ENCODE measurements around the gene CRABP2.

CRABP2 gene

DNA sequence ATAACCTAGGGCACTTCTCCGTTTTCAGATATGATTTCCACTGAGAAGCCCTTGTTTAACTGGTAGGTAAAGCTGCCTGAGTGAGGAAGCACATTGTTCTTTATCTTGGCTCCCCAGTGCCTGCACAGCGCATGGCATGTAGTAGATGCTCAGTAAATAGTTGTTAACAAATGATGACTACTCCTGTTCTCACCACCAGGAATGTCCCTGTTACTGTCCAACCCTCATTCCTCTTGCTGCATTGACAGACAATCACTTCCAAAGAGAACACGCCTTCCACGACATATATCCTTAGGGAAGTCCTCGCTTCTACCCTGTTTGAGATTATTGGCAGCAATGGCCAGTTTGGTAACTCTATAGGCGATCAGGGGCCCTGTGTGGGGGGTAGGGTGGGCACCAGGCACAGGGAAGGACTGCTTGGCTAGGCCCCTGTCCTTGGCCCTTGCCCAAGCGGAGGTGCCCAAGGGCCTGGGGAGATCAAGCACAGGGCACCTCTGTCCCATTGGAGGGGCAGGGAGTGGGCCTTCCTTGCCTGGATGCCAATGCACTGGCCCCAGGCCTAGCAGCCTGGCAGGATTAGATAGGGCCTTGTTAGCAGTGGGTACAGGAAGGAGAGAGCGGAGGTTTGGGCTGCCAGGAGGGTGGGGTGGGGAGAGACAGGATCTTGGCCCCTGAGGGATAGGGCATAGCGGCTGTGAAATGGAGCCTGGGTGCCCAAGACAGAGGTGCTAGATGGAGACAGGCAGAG, 38.3 kb downstream of the CRABP2 start:
- no peak for DNase-seq

DNA sequence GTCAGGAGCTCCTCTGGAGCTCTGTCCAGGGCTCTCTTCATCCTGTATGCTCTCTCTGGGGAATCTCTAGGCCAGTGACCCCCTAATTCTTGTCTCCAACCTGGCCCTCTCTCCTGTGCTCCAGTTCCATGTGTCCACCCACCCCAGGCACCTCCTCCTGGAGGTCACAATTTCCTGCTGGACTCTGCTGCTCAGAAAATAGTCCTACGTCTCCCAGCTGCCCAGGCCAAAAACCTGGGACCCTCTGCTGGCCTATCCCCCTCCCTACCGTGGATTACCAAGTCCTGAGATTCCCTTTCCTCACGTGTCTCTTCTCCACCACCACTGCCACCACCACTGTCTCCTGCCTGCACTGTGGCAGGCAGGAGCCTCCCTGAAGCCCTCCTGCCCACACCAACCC, 39.8 kb downstream of the CRABP2 start:
- no peak for DNase-seq

DNA sequence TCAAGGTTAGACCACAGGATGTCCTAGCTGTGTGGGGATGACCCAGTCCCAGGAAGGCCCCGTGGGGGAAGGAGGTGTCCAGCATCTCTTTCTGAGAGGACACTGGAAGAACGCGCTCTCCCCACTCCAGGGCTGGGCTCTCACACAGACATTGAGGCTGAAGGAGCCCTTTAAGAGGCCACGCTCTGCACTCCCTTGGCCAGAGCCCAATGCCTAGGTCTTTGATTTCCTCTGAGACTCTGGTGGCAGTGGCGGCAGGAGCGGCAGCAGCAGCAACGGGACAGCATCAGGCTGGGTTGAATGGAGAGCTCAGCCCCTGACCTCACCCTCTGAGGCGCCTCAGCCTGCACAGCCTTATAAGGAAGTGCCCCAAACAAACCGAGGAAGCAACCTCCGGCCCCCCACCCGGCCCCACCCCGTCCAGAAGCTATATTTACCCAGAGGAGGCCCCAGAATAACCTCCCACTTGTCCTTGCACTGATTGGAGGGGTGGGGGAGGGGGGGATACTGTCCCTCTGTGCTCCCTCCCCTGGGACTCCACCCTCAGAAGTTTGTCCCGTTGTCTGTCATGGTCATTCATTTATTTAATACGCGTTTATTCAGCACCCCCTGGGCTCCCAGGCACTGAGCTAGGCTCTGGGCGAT, 40.5 kb downstream of the CRABP2 start:
- no peak for DNase-seq

DNA sequence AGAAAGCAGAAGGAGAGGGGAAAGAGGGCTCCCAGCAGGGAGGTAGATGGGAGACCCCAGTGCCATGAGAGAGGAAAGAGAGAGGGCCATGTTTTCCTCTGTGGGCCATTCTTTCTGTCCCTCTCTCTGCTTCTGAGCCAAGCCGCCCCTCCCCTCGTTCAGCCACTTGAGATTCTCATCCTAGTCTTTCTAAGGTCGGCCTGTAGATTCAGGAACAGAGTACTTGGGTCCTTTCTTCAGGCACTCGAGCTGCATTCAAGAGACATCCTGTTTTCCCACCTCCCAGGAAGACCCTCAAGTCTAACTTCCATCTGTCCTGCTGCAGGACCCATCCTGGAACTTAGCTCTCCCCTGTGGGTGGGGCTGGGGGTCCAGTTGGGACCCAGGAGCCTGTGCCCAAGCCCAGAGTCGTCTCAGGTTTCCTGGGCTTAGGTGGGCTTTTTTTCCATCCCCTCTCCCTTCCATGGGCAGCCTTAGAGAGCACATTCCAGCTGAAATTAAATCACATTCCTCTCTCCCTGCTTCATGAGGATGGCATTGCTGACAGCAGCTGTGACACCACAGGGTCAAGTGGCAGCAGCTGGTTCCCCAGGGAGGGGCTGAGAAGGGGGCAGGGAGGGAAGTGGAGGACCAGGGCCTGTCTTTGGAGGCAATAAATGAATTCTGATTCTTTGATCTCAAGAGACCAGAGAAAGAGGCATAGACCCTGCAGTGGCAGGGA, 41.2 kb downstream of the CRABP2 start:
- no peak for DNase-seq

DNA sequence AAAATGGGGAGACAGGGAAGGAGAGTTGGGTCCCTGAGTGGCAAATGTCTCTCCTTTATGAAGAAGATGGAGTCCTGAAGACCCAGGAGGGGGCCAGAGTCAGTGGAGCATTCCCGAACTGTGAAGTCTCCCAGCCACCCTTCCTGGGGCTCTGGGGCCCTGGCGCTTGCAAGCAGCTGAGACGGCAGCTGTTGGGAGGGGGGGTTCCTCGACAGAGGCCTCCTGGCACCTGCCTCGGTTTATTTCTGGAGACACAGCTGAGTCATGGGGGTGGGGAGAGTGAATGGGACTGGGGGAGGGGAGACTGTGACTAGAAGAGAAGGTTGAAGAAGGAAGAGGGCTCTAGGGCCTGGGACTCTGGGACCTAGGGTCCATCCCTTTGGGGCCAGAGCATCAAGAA, 42.2 kb downstream of the CRABP2 start:
- no peak for DNase-seq

DNA sequence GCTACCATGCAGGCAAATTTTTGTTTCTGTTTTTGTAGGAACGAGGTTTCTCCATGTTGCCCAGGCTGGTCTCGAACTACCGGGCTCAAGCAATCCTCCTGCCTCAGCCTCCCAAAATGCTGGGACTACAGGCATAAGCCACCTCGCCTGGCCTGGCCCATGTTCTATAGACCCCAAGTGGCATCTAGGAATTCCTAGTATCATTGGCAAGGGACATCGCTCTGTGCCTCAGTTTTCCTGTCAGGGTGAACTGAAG, 42.7 kb downstream of the CRABP2 start:
- no peak for DNase-seq

GRCh38 chr1:156662005-156662799, 43.2 kb downstream of the CRABP2 start:
- DNase-seq, result no peak

- no peak for DNase-seq
These were observed 44.7 kb downstream of the CRABP2 start for GRCh38 chr1:156660752-156661112.

DNA sequence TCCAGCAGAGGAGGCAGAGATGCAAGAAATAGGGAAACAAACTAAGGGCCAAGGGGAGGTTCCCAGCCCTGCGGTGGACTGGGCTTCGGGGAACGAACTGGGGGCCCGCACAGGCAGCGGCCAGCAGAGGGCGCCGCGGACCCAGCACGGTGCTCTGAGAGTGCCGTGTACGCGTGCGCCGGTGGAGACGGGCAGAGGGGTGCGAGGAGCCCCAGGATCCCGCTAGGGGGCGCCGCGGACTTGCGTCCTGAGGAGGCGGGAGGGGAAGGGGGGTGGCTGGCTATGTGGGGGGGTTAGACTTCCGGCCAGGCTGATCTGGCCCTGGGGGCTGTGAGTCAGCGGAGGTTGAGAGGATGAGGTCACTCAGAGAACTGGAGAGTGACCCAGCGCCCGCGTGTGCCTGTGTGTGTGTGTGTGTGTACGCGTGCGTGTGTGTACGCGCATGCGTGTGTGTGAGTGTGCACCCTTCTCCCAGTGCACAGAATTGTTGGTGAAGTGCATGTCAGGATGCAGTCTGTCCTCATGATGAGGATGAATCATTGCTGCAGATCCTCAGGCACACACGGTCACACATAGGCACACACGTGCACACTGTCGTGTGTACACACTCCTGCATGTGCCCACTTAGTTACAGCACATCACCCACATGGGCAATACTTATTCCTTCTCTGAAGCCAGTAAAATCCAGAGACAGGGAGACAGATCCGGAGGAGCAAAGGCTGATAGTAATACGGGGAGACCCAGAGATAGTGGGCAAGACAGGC, 45.2 kb downstream of the CRABP2 start:
- peak; percentile 95 for DNase-seq

- no peak for DNase-seq
These were observed 45.8 kb downstream of the CRABP2 start for GRCh38 chr1:156659661-156659987.

GRCh38 chr1:156658945-156659574, 46.3 kb downstream of the CRABP2 start:
- no peak for DNase-seq

DNA sequence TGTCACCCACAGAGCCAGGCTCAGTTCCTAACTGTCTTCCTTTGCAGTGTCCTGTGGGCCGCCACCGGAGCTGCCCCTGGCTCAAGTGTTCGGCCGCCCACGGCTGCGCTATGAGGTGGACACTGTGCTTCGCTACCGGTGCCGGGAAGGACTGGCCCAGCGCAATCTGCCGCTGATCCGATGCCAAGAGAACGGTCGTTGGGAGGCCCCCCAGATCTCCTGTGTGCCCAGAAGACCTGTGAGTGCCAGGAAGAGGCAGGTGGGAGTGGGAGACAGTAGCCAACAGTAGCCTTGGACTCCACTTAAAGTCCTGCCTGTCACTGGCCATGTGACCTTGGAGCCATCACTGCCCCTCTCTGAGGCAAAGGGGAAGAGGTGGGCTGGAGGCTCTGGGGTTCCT, 46.9 kb downstream of the CRABP2 start:
- DNase-seq, result no peak

- no peak for DNase-seq
These were observed 47.6 kb downstream of the CRABP2 start for GRCh38 chr1:156657741-156658319.

- peak; percentile 35 for DNase-seq
These were observed 48.3 kb downstream of the CRABP2 start for GRCh38 chr1:156656806-156657740.

DNA sequence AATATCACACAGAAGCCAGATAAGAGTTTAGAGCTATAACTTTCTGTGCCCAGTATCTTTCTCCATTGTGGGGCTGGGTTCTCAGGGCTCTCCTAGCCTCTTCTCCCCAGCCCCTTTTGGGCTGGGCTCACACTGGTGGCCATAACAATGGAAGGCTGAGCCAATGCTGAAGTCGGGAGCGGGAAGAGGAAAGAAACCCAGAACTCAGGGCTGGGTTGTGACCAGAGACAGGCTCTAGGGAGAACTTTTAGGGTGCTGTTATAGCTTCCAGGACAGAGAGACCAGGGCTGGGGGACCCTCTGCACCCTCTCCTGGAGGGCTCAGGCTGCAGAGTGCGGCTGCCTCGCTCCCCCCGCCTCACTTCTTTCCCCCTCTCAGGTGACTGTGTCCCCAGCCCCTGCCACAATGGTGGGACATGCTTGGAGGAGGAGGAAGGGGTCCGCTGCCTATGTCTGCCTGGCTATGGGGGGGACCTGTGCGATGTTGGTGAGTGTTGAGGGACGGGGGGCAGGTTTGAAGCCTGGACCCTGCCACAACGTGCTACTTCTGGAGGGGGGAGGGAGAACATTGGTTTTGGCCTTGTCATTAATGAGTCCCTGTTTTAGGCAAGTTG, 49.4 kb downstream of the CRABP2 start:
- DNase-seq, result no peak

- DNase-seq, result no peak
These were observed 50.1 kb downstream of the CRABP2 start for GRCh38 chr1:156655151-156655903.

DNA sequence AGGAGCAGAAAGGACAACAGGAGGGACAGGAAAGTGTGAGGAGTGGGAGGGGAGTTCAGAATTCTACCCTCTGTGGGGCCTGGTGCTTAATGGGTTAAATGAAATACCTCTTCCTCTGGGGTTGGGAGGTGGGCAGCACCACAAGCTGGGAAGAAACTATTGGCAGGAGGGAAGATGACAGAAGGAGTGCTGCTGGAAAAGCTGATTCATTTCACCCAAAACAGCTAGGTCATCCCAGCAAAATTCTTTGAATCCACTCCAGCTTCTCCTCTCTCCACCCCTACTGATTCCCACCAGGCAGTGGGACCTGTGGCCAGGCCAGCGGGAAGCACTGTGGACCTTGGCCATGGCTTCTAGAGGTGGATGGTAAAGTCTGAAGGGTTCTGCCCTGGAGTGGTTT, 50.7 kb downstream of the CRABP2 start:
- no peak for DNase-seq

GRCh38 chr1:156652992-156653355, 52.4 kb downstream of the CRABP2 start:
- no peak for DNase-seq

DNA sequence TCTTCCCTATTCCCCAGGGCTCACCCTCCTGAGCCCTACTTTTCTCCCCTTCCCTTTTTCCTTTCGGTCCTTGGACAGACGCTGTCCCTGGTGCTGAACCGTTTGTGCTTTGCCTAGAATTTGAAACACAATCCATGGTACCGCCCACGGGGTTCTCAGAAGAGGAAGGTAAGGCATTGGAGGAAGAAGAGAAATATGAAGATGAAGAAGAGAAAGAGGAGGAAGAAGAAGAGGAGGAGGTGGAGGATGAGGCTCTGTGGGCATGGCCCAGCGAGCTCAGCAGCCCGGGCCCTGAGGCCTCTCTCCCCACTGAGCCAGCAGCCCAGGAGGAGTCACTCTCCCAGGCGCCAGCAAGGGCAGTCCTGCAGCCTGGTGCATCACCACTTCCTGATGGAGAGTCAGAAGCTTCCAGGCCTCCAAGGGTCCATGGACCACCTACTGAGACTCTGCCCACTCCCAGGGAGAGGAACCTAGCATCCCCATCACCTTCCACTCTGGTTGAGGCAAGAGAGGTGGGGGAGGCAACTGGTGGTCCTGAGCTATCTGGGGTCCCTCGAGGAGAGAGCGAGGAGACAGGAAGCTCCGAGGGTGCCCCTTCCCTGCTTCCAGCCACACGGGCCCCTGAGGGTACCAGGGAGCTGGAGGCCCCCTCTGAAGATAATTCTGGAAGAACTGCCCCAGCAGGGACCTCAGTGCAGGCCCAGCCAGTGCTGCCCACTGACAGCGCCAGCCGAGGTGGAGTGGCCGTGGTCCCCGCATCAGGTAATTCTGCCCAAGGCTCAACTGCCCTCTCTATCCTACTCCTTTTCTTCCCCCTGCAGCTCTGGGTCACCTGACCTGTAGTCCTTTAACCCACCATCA, 53.0 kb downstream of the CRABP2 start:
- no peak for DNase-seq
